Thyroid gland (tissue), 4 donors: ENCODE measurements around the gene NR6A1. TPM values are rescaled to one million over a fixed set of nuclear protein-coding genes. Genes with fewer than 3 reads are reported as not detected.
A peak's percentile ranks its signal among the peaks of the same experiment; 100 is the strongest.

ENCODE experiments used
- DNase-seq, 2 donors: peaks; one replicate each; pipeline ENCODE4 v3.0.0-alpha.2; 2019
- H3K27ac ChIP-seq, 3 donors: fragments of 200-600 bp; sonication (generic); 1 replicate in 2 of 3; 2 replicates in 1 of 3; pipeline ENCODE4 v1.5.1; 2016 to 2019; ENCODE audit warnings: mild to moderate bottlenecking in 1 of 3, moderate library complexity in 1 of 3
- H3K27me3 ChIP-seq: fragments of 200-600 bp; sonication (generic); one replicate; pipeline ENCODE4 v1.5.1; 2019
- H3K36me3 ChIP-seq, 2 donors: fragments of 200-600 bp; sonication (generic); one replicate each; pipeline ENCODE4 v1.5.1; 2016 to 2019
- H3K4me1 ChIP-seq, 2 donors: fragments of 200-600 bp; sonication (generic); one replicate each; pipeline ENCODE4 v1.5.1; 2017 to 2019
- H3K4me3 ChIP-seq, 3 donors: fragments of 200-600 bp; sonication (generic); replicated peaks in 1 of 3; 1 replicate in 2 of 3; 2 replicates in 1 of 3; pipeline ENCODE4 v1.5.1; 2016; ENCODE audit warnings: mild to moderate bottlenecking in 1 of 3
- H3K9me3 ChIP-seq: fragments of 200-600 bp; sonication (generic); one replicate; pipeline ENCODE4 v1.5.1; 2017
- POLR2A ChIP-seq, 2 donors: fragments of 450-650 bp; IDR thresholded peaks; one replicate each; pipeline ENCODE4 v1.6.1; 2017; ENCODE audit warnings: antibody characterized with exemption in 2 of 2, mild to moderate bottlenecking in 2 of 2, moderate library complexity in 1 of 2
- WGBS, 2 donors: methylation state at CpG; one replicate each; pipeline ENCODE4 v1.1.5; 2017; 5-methylcytosine and 5-hydroxymethylcytosine counted together
- intact Hi-C: fragments of 100-400 bp; cut with DNase I; formaldehyde crosslinking; loops from one replicate; pipeline ENCODE4 v1.15.1; 2023
- total RNA-seq, 4 donors: library from RNA; depleted of rRNA; stranded (reverse); fragments of >200 nt; gene quantifications; one replicate each; pipeline ENCODE4 v1.2.3, GENCODE V29; 2016
- TF ChIP-seq, protein P1 (sequence below), 6 experiments: fragments of 200-600 bp in 3 of 6; fragments of 450-650 bp in 3 of 6; sonication (generic) in 3 of 6; IDR thresholded peaks; one replicate each; pipeline ENCODE4 v1.5.1; 2016 to 2019; ENCODE audit warnings: antibody characterized with exemption in 6 of 6, mild to moderate bottlenecking in 2 of 6, inconsistent platforms in 1 of 6, moderate library complexity in 1 of 6

The NR6A1 gene
- total RNA-seq, 4 donors from 2014 or later = 15.3 to 25.0 (median 19.3) TPM

DNA sequence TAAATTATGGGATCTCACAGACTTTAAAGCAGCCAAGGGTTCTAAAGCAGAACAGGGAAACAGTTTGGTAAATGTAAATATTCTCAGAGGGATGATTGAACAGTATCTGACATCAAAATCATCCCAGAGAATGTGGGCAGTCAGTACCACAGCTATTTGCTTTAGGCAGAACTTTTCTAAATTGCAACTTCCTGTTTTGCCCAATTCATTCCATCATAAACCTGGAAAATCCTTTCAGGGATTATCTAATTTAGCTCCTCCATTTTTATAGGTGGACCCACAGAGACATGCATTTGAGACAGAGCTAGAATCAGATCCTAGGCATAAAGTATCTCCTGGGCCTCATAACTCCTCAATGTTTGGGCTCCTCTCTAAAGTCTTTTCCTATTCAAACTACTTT, 12.4 kb downstream of the NR6A1 start:
- TF ChIP-seq POLR2A (IDR thresholded peaks at IDR 0.05) = no peak
- TF ChIP-seq, protein P1, sequence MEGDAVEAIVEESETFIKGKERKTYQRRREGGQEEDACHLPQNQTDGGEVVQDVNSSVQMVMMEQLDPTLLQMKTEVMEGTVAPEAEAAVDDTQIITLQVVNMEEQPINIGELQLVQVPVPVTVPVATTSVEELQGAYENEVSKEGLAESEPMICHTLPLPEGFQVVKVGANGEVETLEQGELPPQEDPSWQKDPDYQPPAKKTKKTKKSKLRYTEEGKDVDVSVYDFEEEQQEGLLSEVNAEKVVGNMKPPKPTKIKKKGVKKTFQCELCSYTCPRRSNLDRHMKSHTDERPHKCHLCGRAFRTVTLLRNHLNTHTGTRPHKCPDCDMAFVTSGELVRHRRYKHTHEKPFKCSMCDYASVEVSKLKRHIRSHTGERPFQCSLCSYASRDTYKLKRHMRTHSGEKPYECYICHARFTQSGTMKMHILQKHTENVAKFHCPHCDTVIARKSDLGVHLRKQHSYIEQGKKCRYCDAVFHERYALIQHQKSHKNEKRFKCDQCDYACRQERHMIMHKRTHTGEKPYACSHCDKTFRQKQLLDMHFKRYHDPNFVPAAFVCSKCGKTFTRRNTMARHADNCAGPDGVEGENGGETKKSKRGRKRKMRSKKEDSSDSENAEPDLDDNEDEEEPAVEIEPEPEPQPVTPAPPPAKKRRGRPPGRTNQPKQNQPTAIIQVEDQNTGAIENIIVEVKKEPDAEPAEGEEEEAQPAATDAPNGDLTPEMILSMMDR (IDR thresholded peaks at IDR 0.05) = no peak
- intact Hi-C loops = no loop called here
- H3K4me1 ChIP-seq = peaks cover 60 to 76% of the 10 kb centered on the region in 2 donors
- no peaks in the 10 kb centered on the region for H3K9me3 ChIP-seq
- no peaks in the 10 kb centered on the region for H3K27me3 ChIP-seq
- peak overlapping the region in 2 of 3 donors; percentile 20 to 34 for H3K27ac ChIP-seq
- no peaks in the 10 kb centered on the region for H3K36me3 ChIP-seq
- no peak for DNase-seq
- no peak overlapping the region for H3K4me3 ChIP-seq

DNA sequence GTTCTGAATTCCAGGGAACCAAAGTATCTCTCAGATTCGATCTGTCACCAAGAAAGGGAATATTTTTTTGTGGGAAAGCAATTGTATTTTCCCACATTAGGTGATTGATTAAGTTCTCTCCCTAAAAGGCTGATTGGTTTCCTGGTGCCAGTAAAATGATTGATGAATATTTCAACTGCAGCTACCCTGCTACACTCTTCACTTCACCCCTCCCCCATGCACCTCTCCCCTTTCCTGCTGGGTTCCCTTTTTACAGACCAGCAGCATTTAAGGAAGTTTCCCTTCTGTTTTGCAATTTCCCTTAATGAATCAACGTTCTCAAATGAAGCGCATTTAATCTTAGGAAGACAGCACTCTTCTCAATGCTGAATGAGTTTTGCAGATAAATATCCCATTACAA, 13.1 kb downstream of the NR6A1 start:
- Histone ChIP-seq H3K9me3 (no peaks in the 10 kb centered on the region), H3K4me3 (no peak overlapping the region), H3K27ac (peak overlapping the region in 2 of 3 donors; percentile 5 to 34), H3K36me3 (no peaks in the 10 kb centered on the region), H3K4me1 (peaks cover 61 to 76% of the 10 kb centered on the region in 2 donors), H3K27me3 (no peaks in the 10 kb centered on the region)
- intact Hi-C loops = no loop called here
- no peak for TF ChIP-seq POLR2A (IDR thresholded peaks at IDR 0.05)
- TF ChIP-seq, protein P1 (IDR thresholded peaks at IDR 0.05) = no peak
- 44 to 48% methylated on average over 3 of the region's 3 CpGs for WGBS, 2 donors
- no peak for DNase-seq

DNA sequence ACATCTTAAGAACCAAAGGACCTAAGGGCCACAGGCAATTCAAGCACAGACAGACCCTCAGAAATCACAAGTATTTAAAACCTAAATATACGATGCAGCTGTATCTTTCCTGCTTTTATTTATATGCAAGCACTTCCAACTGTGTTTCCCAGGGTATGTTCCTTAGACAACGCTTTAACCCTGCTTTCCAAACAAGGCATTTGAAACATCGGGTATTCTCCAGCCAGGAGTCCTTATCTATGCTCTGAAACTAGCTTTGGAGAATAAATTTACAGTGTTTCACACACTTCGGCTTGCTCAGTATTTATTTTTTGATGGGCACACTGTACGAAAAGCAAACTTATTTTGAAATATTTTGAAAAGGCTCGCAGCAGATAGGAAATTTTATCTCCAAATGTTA, 13.5 kb downstream of the NR6A1 start:
- no peak for TF ChIP-seq POLR2A (IDR thresholded peaks at IDR 0.05)
- TF ChIP-seq, protein P1 (IDR thresholded peaks at IDR 0.05) = no peak
- no peak overlapping the region for H3K4me3 ChIP-seq
- intact Hi-C loops = no loop called here
- no peaks in the 10 kb centered on the region for H3K36me3 ChIP-seq
- WGBS, 2 donors = 55 to 65% methylated on average over 6 of the region's 6 CpGs
- H3K27me3 ChIP-seq = no peaks in the 10 kb centered on the region
- H3K9me3 ChIP-seq = no peaks in the 10 kb centered on the region
- H3K27ac ChIP-seq = peak overlapping the region in 2 of 3 donors; percentile 5 to 34
- no peak for DNase-seq
- H3K4me1 ChIP-seq = peaks cover 64 to 78% of the 10 kb centered on the region in 2 donors

GRCh38 chr9:124756011-124756410, 15.1 kb downstream of the NR6A1 start:
- no peak overlapping the region for H3K4me3 ChIP-seq
- peak overlapping the region in 2 of 3 donors; percentile 8 to 18 for H3K27ac ChIP-seq
- 96% methylated on average over 2 of the region's 2 CpGs for WGBS, 2 donors
- no peaks in the 10 kb centered on the region for H3K36me3 ChIP-seq
- no peaks in the 10 kb centered on the region for H3K9me3 ChIP-seq
- H3K27me3 ChIP-seq = no peaks in the 10 kb centered on the region
- H3K4me1 ChIP-seq = peaks cover 69 to 74% of the 10 kb centered on the region in 2 donors
- intact Hi-C loops = no loop called here
- DNase-seq = no peak
- TF ChIP-seq, protein P1 (IDR thresholded peaks at IDR 0.05) = no peak
- no peak for TF ChIP-seq POLR2A (IDR thresholded peaks at IDR 0.05)

DNA sequence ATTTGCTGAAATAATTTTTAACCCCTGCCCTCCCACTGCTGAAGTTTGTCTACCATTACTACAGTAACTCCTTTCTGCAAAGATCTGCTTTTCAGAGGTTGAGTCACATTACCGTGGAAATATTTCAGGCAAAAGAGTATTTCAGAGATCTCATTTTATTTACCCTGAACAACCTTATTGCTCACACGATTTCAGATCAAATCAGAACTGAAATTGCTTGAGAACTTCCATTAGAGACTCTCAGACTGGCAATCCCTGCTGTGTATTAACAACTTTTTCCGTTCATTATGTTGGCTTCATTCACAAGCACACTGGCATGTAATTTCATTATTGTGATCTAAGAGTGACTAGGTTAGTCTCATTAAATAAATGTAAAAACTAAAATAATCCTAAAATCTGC, 16.1 kb downstream of the NR6A1 start:
- H3K27me3 ChIP-seq = no peaks in the 10 kb centered on the region
- no peaks in the 10 kb centered on the region for H3K36me3 ChIP-seq
- H3K4me1 ChIP-seq = peaks cover 64% of the 10 kb centered on the region in 2 donors
- TF ChIP-seq, protein P1 (IDR thresholded peaks at IDR 0.05) = no peak
- no peak for TF ChIP-seq POLR2A (IDR thresholded peaks at IDR 0.05)
- peak overlapping the region in 1 of 3 donors; percentile 86 for H3K27ac ChIP-seq
- intact Hi-C loops = no loop called here
- DNase-seq = no peak
- H3K9me3 ChIP-seq = no peaks in the 10 kb centered on the region
- H3K4me3 ChIP-seq = no peak overlapping the region
- WGBS, 2 donors = 70 to 73% methylated on average over 3 of the region's 3 CpGs
